Vagina (tissue), 2 donors: ENCODE data around the gene CLDND2.
A peak's percentile ranks its signal among the peaks of the same experiment; 100 is the strongest.

Experiments
- POLR2A ChIP-seq, 2 donors: fragments of 450-650 bp; IDR thresholded peaks; one replicate each; pipeline ENCODE4 v1.6.1; 2017; ENCODE audit warnings: antibody characterized with exemption in 2 of 2, mild to moderate bottlenecking in 2 of 2, moderate library complexity in 2 of 2
- POLR2AphosphoS5 ChIP-seq, 2 donors: sonication (generic); formaldehyde crosslinking; IDR thresholded peaks; one replicate each; pipeline ENCODE4 v1.9.0; 2017; ENCODE audit warnings: antibody characterized with exemption in 2 of 2, mild to moderate bottlenecking in 2 of 2, low read depth in 1 of 2; ENCODE audit not compliant: insufficient read depth in 1 of 2
- TF ChIP-seq, protein P1 (sequence below), 3 experiments: fragments of 450-650 bp in 2 of 3; fragments of 200-600 bp in 1 of 3; sonication (generic) in 1 of 3; IDR thresholded peaks; one replicate each; pipeline ENCODE4 v1.5.1; 2017 to 2019; ENCODE audit warnings: antibody characterized with exemption in 3 of 3, mild to moderate bottlenecking in 2 of 3, moderate library complexity in 2 of 3

DNA sequence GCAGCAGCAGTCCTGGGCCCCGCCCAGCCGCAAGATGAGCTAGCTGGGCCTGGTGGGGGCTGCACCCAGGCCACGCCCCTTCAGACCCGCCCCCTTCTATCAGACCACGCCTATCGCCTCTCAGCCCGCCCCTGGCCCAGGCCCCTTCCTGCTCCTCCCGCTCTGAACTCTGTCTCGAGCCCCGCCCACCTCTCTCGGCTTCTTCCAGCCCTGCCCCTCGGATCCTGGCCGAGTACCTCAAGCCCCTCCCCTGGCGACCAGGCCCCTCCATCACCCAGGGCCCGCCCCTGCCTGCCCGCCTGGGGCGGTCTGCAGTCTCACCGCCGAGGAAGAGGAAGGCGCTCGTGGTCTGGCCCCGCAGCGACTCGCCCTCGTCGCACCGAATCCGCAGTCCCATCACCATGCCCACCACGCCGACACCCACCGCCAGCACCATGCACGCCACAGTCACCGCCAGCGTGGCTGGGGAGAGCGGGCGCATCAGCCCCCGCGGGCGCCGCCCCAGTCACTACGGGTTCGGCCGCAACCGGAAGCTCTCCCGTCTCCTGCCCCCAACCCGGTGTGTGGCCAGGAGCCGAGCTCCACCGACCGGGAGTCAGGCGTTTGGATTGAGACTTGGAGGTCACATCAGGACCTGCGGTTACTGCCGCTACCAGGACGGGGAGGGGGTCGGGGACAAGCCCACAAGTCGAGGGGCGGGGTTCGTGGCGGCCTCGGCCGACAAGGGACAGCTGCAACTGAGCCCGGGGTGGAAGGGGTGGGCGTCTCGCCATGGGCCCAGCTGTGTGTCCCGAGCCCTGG is 1.0 kb downstream of the CLDND2 start:
- TF ChIP-seq, protein P1, sequence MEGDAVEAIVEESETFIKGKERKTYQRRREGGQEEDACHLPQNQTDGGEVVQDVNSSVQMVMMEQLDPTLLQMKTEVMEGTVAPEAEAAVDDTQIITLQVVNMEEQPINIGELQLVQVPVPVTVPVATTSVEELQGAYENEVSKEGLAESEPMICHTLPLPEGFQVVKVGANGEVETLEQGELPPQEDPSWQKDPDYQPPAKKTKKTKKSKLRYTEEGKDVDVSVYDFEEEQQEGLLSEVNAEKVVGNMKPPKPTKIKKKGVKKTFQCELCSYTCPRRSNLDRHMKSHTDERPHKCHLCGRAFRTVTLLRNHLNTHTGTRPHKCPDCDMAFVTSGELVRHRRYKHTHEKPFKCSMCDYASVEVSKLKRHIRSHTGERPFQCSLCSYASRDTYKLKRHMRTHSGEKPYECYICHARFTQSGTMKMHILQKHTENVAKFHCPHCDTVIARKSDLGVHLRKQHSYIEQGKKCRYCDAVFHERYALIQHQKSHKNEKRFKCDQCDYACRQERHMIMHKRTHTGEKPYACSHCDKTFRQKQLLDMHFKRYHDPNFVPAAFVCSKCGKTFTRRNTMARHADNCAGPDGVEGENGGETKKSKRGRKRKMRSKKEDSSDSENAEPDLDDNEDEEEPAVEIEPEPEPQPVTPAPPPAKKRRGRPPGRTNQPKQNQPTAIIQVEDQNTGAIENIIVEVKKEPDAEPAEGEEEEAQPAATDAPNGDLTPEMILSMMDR (IDR thresholded peaks at IDR 0.05): no peak
- TF ChIP-seq POLR2AphosphoS5 (IDR thresholded peaks at IDR 0.05; ENCODE audit: insufficient read depth in 1 of 2, low read depth in 1 of 2): peak; percentile 92 to 97
- TF ChIP-seq POLR2A (IDR thresholded peaks at IDR 0.05): peak; percentile 5 to 42
